ENCODE results near the gene DMXL1.

- no peak for TF ChIP-seq CTCF (IDR thresholded peaks at IDR 0.05; ENCODE audit: low read depth, low read length)
- no peak for TF ChIP-seq EZH2phosphoT487 (IDR thresholded peaks at IDR 0.05; ENCODE audit: low read depth)
Observed at GRCh38 chr5:119274030-119274766, 203.3 kb downstream of the DMXL1 start.

Data from OCI-LY3 (cell line).